Neural cell (in vitro differentiated cells): ENCODE data around the gene TRIO. TPM values are rescaled to one million over a fixed set of nuclear protein-coding genes. Genes with fewer than 3 reads are reported as not detected.

Experiments
- H2AFZ ChIP-seq: fragments of 200-600, 300-800 bp; sonication (generic), shearing (Covaris generic); 2 replicates; pipeline ENCODE4 v1.6.0; 2014; ENCODE audit warnings: low read depth, mild to moderate bottlenecking, antibody characterized with exemption, low read length, moderate library complexity
- H3F3A ChIP-seq: fragments of 200-600 bp; shearing (Covaris generic); 2 replicates; pipeline ENCODE4 v1.6.1; 2016; ENCODE audit warnings: mild to moderate bottlenecking, moderate library complexity, mixed read lengths, antibody characterized with exemption, low read length; ENCODE audit not compliant: insufficient read depth, poor library complexity, severe bottlenecking
- H3K27ac ChIP-seq: fragments of 200-600, 300-800 bp; sonication (generic), shearing (Covaris generic); 2 replicates; pipeline ENCODE4 v1.5.1; 2014; ENCODE audit warnings: mild to moderate bottlenecking, low read length, moderate library complexity
- H3K27me3 ChIP-seq: fragments of 300-800, 200-600 bp; sonication (generic), shearing (Covaris generic); 2 replicates; pipeline ENCODE4 v1.6.0; 2014; ENCODE audit warnings: mild to moderate bottlenecking, low read depth, low read length, moderate library complexity; ENCODE audit not compliant: insufficient read depth
- H3K36me3 ChIP-seq: fragments of 300-800, 200-600 bp; sonication (generic), shearing (Covaris generic); 2 replicates; pipeline ENCODE4 v1.5.1; 2014; ENCODE audit warnings: mild to moderate bottlenecking, antibody characterized with exemption, low read length, moderate library complexity; ENCODE audit not compliant: insufficient read depth
- H3K4me2 ChIP-seq: fragments of 300-800, 200-600 bp; sonication (generic), shearing (Covaris generic); 2 replicates; pipeline ENCODE4 v1.6.0; 2014; ENCODE audit warnings: mild to moderate bottlenecking, low read length
- H3K4me3 ChIP-seq: fragments of 300-800, 200-600 bp; sonication (generic), shearing (Covaris generic); 2 replicates; pipeline ENCODE4 v1.5.1; 2014; ENCODE audit warnings: mild to moderate bottlenecking, low read length, moderate library complexity
- H3K79me2 ChIP-seq: fragments of 200-600 bp; shearing (Covaris generic); replicated peaks from 2 replicates; pipeline ENCODE4 v1.6.0; 2014; ENCODE audit warnings: mild to moderate bottlenecking, low read length, moderate library complexity; ENCODE audit not compliant: insufficient read depth
- H3K9ac ChIP-seq: fragments of 300-800, 200-600 bp; sonication (generic), shearing (Covaris generic); 2 replicates; pipeline ENCODE4 v1.6.1; 2016; ENCODE audit warnings: mild to moderate bottlenecking, low read length, mixed read lengths
- H3K9me2 ChIP-seq: fragments of 200-600 bp; shearing (Covaris generic); 2 replicates; pipeline ENCODE4 v1.6.1; 2016; ENCODE audit warnings: mild to moderate bottlenecking, low read length, mixed read lengths; ENCODE audit not compliant: insufficient read depth
- H3K9me3 ChIP-seq: fragments of 200-600, 300-800 bp; sonication (generic), shearing (Covaris generic); 2 replicates; pipeline ENCODE4 v1.6.1; 2016; ENCODE audit warnings: mild to moderate bottlenecking, mixed run types, low read length, moderate library complexity, mixed read lengths
- H4K20me1 ChIP-seq: fragments of 200-600 bp; shearing (Covaris generic); 2 replicates; pipeline ENCODE4 v1.6.1; 2016; ENCODE audit warnings: mild to moderate bottlenecking, mixed run types; ENCODE audit not compliant: insufficient read depth
- CTCF ChIP-seq: fragments of 450-650 bp; IDR thresholded peaks from 2 replicates; pipeline ENCODE4 v1.5.1; 2014; ENCODE audit warnings: antibody characterized with exemption, mild to moderate bottlenecking, moderate library complexity; ENCODE audit not compliant: poor library complexity, severe bottlenecking
- EP300 ChIP-seq: fragments of 450-650 bp; conservative IDR thresholded peaks from 2 replicates; pipeline ENCODE4 v1.6.1; 2014; ENCODE audit warnings: antibody characterized with exemption, mild to moderate bottlenecking, moderate library complexity; ENCODE audit not compliant: poor library complexity, severe bottlenecking
- EZH2 ChIP-seq: fragments of 200-600, 300-800 bp; shearing (Covaris generic), sonication (generic); IDR thresholded peaks from 2 replicates; pipeline ENCODE4 v1.6.1; 2014; ENCODE audit warnings: antibody characterized with exemption, low read length, borderline replicate concordance, mild to moderate bottlenecking; ENCODE audit not compliant: insufficient read depth, poor library complexity, severe bottlenecking
- MXI1 ChIP-seq: fragments of 450-650 bp; conservative IDR thresholded peaks from 2 replicates; pipeline ENCODE4 v1.6.1; 2014; ENCODE audit warnings: antibody characterized with exemption, mild to moderate bottlenecking; ENCODE audit not compliant: poor library complexity, severe bottlenecking
- POLR2AphosphoS5 ChIP-seq: IDR thresholded peaks from 2 replicates; pipeline ENCODE4 v1.6.1; 2012
- RAD21 ChIP-seq: fragments of 450-650 bp; conservative IDR thresholded peaks from 2 replicates; pipeline ENCODE4 v1.6.1; 2014; ENCODE audit warnings: antibody characterized with exemption, mild to moderate bottlenecking, moderate library complexity
- REST ChIP-seq: IDR thresholded peaks from 2 replicates; pipeline ENCODE4 v1.6.1; 2012; ENCODE audit warnings: borderline replicate concordance
- SMC3 ChIP-seq: fragments of 450-650 bp; conservative IDR thresholded peaks from 2 replicates; pipeline ENCODE4 v1.6.1; 2014; ENCODE audit warnings: antibody characterized with exemption, mild to moderate bottlenecking, moderate library complexity; ENCODE audit not compliant: poor library complexity
- TAF1 ChIP-seq: IDR thresholded peaks from 2 replicates; pipeline ENCODE4 v1.6.1; 2012; ENCODE audit warnings: low read depth
- polyA plus RNA-seq: library from polyadenylated mRNA; depleted of rRNA; stranded (reverse); fragments of >200 nt; gene quantifications from 2 replicates; pipeline ENCODE4 v1.2.3, GENCODE V29; 2014

The TRIO gene
- polyA plus RNA-seq, 1 donor from 2014 or later = 168 TPM

GRCh38 chr5:14508046-14508445, 364.9 kb downstream of the TRIO start:
- no peaks in the 10 kb centered on the region for H3K9me3 ChIP-seq
- no peaks in the 10 kb centered on the region for H4K20me1 ChIP-seq
- H2AFZ ChIP-seq = no peak overlapping the region
- no peak overlapping the region for H3K27ac ChIP-seq
- no peak for TF ChIP-seq MXI1
- TF ChIP-seq TAF1 = no peak
- no peak for TF ChIP-seq EZH2
- no peak for TF ChIP-seq POLR2AphosphoS5
- no peak for TF ChIP-seq REST
- no peak for TF ChIP-seq CTCF
- no peak for TF ChIP-seq EP300
- no peak for TF ChIP-seq SMC3
- no peak for TF ChIP-seq RAD21
- H3K4me3 ChIP-seq = no peak overlapping the region
- H3K27me3 ChIP-seq = no peaks in the 10 kb centered on the region
- no peaks in the 10 kb centered on the region for H3F3A ChIP-seq
- no peak overlapping the region for H3K4me2 ChIP-seq
- no peaks in the 10 kb centered on the region for H3K79me2 ChIP-seq
- H3K9ac ChIP-seq = no peak overlapping the region
- H3K36me3 ChIP-seq = peaks cover 12% of the 10 kb centered on the region
- H3K9me2 ChIP-seq = no peaks in the 10 kb centered on the region

- H3K9me3 ChIP-seq = no peaks in the 10 kb centered on the region
- H3K9me2 ChIP-seq = no peaks in the 10 kb centered on the region
- no peaks in the 10 kb centered on the region for H3F3A ChIP-seq
- no peak overlapping the region for H3K4me2 ChIP-seq
- TF ChIP-seq RAD21 (no peak), CTCF (no peak), MXI1 (no peak), REST (no peak), EZH2 (no peak), EP300 (no peak), SMC3 (no peak), TAF1 (no peak), POLR2AphosphoS5 (no peak)
- H3K36me3 ChIP-seq = peaks cover 12% of the 10 kb centered on the region
- no peak overlapping the region for H3K4me3 ChIP-seq
- no peaks in the 10 kb centered on the region for H3K79me2 ChIP-seq
- no peaks in the 10 kb centered on the region for H4K20me1 ChIP-seq
- H2AFZ ChIP-seq = no peak overlapping the region
- no peak overlapping the region for H3K9ac ChIP-seq
- no peaks in the 10 kb centered on the region for H3K27me3 ChIP-seq
- no peak overlapping the region for H3K27ac ChIP-seq
Measured at GRCh38 chr5:14509556-14509955, 366.4 kb downstream of the TRIO start.
